Neural cell (in vitro differentiated cells): ENCODE measurements around the gene SYTL3.

Experiments
- EP300 ChIP-seq: fragments of 450-650 bp; conservative IDR thresholded peaks from 2 replicates; pipeline ENCODE4 v1.6.1; 2014; ENCODE audit warnings: antibody characterized with exemption, mild to moderate bottlenecking, moderate library complexity; ENCODE audit not compliant: poor library complexity, severe bottlenecking
- RAD21 ChIP-seq: fragments of 450-650 bp; conservative IDR thresholded peaks from 2 replicates; pipeline ENCODE4 v1.6.1; 2014; ENCODE audit warnings: antibody characterized with exemption, mild to moderate bottlenecking, moderate library complexity
- TF ChIP-seq, protein P1 (sequence below): fragments of 450-650 bp; IDR thresholded peaks from 2 replicates; pipeline ENCODE4 v1.5.1; 2014; ENCODE audit warnings: antibody characterized with exemption, mild to moderate bottlenecking, moderate library complexity; ENCODE audit not compliant: poor library complexity, severe bottlenecking

DNA sequence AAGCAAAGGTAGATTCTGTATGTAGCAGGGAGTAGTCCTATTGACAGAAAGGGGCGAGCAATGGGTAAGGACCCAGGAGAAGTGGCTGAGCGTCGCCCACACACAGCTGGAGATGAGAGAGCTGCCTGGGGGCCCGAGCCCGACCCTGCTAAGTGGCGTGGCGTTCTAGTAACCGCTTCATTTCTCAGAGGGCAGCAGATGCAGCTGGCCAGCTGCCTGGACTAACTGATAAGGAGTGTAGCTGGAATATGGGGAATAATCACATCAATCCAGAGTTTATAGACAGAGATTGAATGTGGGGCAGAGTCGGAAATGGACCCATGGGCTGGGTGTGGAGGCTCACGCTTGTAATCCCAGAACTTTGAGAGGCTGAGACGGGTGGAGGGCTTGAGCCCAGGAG is 104.9 kb downstream of the SYTL3 start:
- TF ChIP-seq, protein P1, sequence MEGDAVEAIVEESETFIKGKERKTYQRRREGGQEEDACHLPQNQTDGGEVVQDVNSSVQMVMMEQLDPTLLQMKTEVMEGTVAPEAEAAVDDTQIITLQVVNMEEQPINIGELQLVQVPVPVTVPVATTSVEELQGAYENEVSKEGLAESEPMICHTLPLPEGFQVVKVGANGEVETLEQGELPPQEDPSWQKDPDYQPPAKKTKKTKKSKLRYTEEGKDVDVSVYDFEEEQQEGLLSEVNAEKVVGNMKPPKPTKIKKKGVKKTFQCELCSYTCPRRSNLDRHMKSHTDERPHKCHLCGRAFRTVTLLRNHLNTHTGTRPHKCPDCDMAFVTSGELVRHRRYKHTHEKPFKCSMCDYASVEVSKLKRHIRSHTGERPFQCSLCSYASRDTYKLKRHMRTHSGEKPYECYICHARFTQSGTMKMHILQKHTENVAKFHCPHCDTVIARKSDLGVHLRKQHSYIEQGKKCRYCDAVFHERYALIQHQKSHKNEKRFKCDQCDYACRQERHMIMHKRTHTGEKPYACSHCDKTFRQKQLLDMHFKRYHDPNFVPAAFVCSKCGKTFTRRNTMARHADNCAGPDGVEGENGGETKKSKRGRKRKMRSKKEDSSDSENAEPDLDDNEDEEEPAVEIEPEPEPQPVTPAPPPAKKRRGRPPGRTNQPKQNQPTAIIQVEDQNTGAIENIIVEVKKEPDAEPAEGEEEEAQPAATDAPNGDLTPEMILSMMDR: no peak
- TF ChIP-seq RAD21 (no peak), EP300 (no peak)
